ENCODE measurements around the gene LRTM1.

The LRTM1 gene

GRCh38 chr3:54928046-54928770 lies at the start of gene LRTM1:
Gene LRTM1 (minus strand): TSS chr3:54928059. CDS start chr3:54927911, 148 bp downstream.
- ATAC-seq (ENCODE audit: low read depth), result no peak
- H3K27ac ChIP-seq (ENCODE audit: poor library complexity, severe bottlenecking), result no peak within 1 kb of the TSS
- TF ChIP-seq CTCF (IDR thresholded peaks at IDR 0.05; ENCODE audit: poor library complexity, severe bottlenecking), result no peak
- no peaks in the 10 kb centered on the region for H3K36me3 ChIP-seq (ENCODE audit: low read depth)
- no peaks in the 10 kb centered on the region for H3K27me3 ChIP-seq (ENCODE audit: insufficient read depth, poor library complexity, severe bottlenecking)
- H3K4me3 ChIP-seq (ENCODE audit: severe bottlenecking), result no peak within 1 kb of the TSS
- H3K4me1 ChIP-seq (ENCODE audit: insufficient read depth, poor library complexity, severe bottlenecking), result no peaks in the 10 kb centered on the region
- no peak for DNase-seq (ENCODE audit: low spot score)
- H3K9me3 ChIP-seq (ENCODE audit: severe bottlenecking), result no peaks in the 10 kb centered on the region

GRCh38 chr3:54977439-54977838 lies 49.6 kb upstream of the LRTM1 start:
- TF ChIP-seq CTCF (IDR thresholded peaks at IDR 0.05; ENCODE audit: poor library complexity, severe bottlenecking), result no peak
- H3K27ac ChIP-seq (ENCODE audit: poor library complexity, severe bottlenecking), result no peak overlapping the region
- ATAC-seq (ENCODE audit: low read depth), result no peak
- DNase-seq (ENCODE audit: low spot score), result no peak
- H3K36me3 ChIP-seq (ENCODE audit: low read depth), result no peaks in the 10 kb centered on the region
- H3K4me1 ChIP-seq (ENCODE audit: insufficient read depth, poor library complexity, severe bottlenecking), result no peaks in the 10 kb centered on the region
- H3K9me3 ChIP-seq (ENCODE audit: severe bottlenecking), result no peaks in the 10 kb centered on the region
- no peaks in the 10 kb centered on the region for H3K27me3 ChIP-seq (ENCODE audit: insufficient read depth, poor library complexity, severe bottlenecking)
- H3K4me3 ChIP-seq (ENCODE audit: severe bottlenecking), result no peak overlapping the region

GRCh38 chr3:54970895-54971294 lies 43.0 kb upstream of the LRTM1 start:
- Histone ChIP-seq H3K27me3 (ENCODE audit: insufficient read depth, poor library complexity, severe bottlenecking) (no peaks in the 10 kb centered on the region), H3K27ac (ENCODE audit: poor library complexity, severe bottlenecking) (no peak overlapping the region), H3K4me1 (ENCODE audit: insufficient read depth, poor library complexity, severe bottlenecking) (no peaks in the 10 kb centered on the region), H3K4me3 (ENCODE audit: severe bottlenecking) (no peak overlapping the region), H3K9me3 (ENCODE audit: severe bottlenecking) (no peaks in the 10 kb centered on the region), H3K36me3 (ENCODE audit: low read depth) (no peaks in the 10 kb centered on the region)
- ATAC-seq (ENCODE audit: low read depth) (no peak), DNase-seq (ENCODE audit: low spot score) (no peak)
- no peak for TF ChIP-seq CTCF (IDR thresholded peaks at IDR 0.05; ENCODE audit: poor library complexity, severe bottlenecking)

- DNase-seq (ENCODE audit: low spot score) (no peak), ATAC-seq (ENCODE audit: low read depth) (no peak)
- H3K27ac ChIP-seq (ENCODE audit: poor library complexity, severe bottlenecking), result no peak overlapping the region
- H3K4me1 ChIP-seq (ENCODE audit: insufficient read depth, poor library complexity, severe bottlenecking), result no peaks in the 10 kb centered on the region
- no peak for TF ChIP-seq CTCF (IDR thresholded peaks at IDR 0.05; ENCODE audit: poor library complexity, severe bottlenecking)
- no peaks in the 10 kb centered on the region for H3K36me3 ChIP-seq (ENCODE audit: low read depth)
- no peak overlapping the region for H3K4me3 ChIP-seq (ENCODE audit: severe bottlenecking)
- H3K27me3 ChIP-seq (ENCODE audit: insufficient read depth, poor library complexity, severe bottlenecking), result no peaks in the 10 kb centered on the region
- H3K9me3 ChIP-seq (ENCODE audit: severe bottlenecking), result no peaks in the 10 kb centered on the region
These were observed 41.8 kb upstream of the LRTM1 start for GRCh38 chr3:54969652-54970051.

GRCh38 chr3:54968546-54969172 lies 40.8 kb upstream of the LRTM1 start:
- no peaks in the 10 kb centered on the region for H3K4me1 ChIP-seq (ENCODE audit: insufficient read depth, poor library complexity, severe bottlenecking)
- ATAC-seq (ENCODE audit: low read depth), result no peak
- TF ChIP-seq CTCF (IDR thresholded peaks at IDR 0.05; ENCODE audit: poor library complexity, severe bottlenecking), result no peak
- no peaks in the 10 kb centered on the region for H3K36me3 ChIP-seq (ENCODE audit: low read depth)
- no peaks in the 10 kb centered on the region for H3K9me3 ChIP-seq (ENCODE audit: severe bottlenecking)
- H3K4me3 ChIP-seq (ENCODE audit: severe bottlenecking), result no peak overlapping the region
- H3K27ac ChIP-seq (ENCODE audit: poor library complexity, severe bottlenecking), result no peak overlapping the region
- no peak for DNase-seq (ENCODE audit: low spot score)
- no peaks in the 10 kb centered on the region for H3K27me3 ChIP-seq (ENCODE audit: insufficient read depth, poor library complexity, severe bottlenecking)
